ENCODE results near the gene GRK5. TPM values are rescaled to one million over a fixed set of nuclear protein-coding genes. Genes with fewer than 3 reads are reported as not detected.
"Not testable (repeated sequence)": the region's sequence is repeated elsewhere in the genome, so short reads cannot be mapped to it uniquely, and the experiment has no call there.

GRK5 gene
- polyA plus RNA-seq, 3 donors: 17.1 to 18.6 (median 17.7) TPM

DNA sequence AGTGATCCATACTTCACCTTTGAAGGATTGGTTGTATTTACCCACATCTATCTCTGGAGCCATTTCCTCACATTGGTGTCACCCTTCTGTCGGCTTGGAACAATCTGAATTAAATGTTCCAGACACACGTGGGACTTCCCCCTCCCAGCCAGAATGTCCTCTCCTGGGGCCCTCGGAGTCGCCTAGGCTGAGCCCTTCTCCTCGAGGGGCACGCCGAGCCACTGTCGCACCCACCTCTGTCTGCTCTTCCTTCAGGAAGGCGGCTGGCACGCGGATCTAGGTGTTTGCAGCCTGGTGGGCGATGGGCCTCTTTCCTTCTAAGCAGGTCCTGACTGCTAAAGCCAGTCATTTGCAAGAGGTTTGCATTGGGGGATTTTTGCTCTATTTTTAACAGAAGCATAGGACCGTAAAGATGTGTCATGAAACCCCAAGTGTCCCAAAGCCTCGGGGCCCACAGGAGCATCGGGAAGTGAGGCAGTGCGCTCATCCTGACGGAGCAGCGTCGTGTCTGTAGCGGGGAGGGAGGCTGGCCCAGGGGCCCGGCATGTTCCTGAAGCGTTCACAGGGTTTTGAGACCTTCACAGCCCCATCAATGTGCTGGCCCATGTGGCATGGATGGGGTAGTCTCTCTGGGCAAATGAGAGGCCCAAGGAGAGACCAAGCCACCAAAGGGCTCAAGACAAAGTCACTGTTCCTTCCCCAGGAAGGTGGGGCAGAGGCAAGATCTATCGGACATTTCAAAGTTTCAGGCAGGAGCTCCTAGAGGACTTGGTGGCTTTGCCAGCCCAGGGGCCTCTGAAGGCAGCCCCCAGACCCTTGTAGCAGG is 248.5 kb downstream of the GRK5 start:
- no peak for DNase-seq

GRCh38 chr10:119456435-119456810 is 249.1 kb downstream of the GRK5 start:
- DNase-seq: no peak

- DNase-seq: no peak
Observed at GRCh38 chr10:119457966-119458766, 250.8 kb downstream of the GRK5 start.

- DNase-seq: no peak
Observed at GRCh38 chr10:119459681-119460340, 252.4 kb downstream of the GRK5 start.

DNA sequence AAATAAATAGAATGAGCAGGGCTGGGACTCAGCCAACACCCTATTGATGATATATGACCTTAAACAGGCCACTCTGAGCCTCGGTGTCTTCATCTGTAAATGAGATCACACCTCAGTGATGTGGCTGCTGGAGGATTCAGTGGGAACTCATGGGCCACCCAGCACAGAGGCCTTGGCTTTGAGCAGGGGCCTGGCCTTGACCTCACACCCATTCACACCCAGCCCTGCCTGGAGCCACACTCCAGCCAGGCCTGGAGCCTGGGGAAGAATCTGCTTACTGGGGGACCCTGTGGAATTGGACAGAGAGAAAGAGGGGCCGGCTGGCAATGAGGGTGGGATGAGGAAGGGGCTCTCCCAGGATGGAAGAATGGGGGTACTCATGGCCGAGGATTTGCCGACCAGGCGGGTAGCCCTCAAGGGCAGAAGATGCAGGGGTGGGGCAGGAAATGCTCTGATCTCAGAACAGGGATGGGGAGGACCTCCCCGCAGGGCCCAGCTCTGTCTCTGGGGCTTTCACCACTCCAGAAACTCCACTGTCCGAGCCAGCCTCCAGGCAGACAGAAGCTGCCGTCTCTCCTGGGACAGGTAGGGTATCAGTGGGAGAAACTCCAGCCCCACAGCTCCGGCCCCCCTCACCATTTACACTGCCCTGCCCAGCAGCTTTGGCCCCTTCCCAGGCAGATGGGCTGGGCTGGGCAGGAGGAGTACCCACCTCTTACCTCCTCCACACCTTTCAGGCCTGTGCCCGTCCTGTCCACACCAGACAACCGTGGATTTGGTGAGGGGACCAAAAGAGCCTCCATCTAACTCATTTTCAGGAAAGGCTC is 253.2 kb downstream of the GRK5 start:
- no peak for DNase-seq

- DNase-seq: no peak
Observed at GRCh38 chr10:119461380-119461779, 254.0 kb downstream of the GRK5 start.

- DNase-seq: no peak
Observed at GRCh38 chr10:119461923-119462322, 254.6 kb downstream of the GRK5 start.

- DNase-seq: no peak
Observed at GRCh38 chr10:119462773-119463172, 255.4 kb downstream of the GRK5 start.

DNA sequence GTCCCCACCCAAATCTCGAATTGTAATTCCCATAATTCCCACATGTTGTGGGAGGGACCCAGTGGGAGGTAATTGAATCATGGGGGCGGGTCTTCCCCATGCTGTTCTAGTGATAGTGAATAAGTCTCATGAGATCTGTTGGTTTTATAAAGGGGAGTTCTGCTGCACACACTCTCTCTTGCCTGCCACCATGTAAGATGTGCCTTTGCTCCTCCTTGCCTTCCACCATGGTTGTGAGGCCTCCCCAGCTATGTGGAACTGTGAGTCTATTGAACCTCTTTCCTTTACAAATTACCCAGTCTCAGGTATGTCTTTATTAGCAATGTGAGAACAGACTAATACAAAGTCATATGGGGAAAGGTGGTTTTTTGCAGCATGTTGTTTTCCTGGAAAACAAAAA is 255.8 kb downstream of the GRK5 start:
- not testable (repeated sequence) for DNase-seq

DNA sequence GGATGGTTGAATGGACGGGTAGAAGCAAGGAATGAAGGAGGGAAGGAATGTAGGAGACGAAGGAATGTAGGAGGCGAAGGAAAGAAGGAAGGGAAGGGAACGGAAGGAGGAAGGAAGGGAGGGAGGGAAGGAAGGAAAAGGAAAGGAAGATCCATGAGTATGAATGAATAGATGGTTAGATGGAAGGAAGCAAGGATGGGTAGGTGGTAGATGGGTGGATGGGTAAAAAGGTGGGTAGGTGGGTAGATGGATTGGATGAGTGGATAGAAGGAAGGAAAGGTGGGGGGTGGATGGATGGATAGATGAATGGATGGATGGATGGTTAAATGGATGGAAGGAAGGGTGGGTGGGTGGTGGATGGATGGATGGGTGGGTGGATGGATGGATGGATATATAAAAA is 257.7 kb downstream of the GRK5 start:
- no peak for DNase-seq

DNA sequence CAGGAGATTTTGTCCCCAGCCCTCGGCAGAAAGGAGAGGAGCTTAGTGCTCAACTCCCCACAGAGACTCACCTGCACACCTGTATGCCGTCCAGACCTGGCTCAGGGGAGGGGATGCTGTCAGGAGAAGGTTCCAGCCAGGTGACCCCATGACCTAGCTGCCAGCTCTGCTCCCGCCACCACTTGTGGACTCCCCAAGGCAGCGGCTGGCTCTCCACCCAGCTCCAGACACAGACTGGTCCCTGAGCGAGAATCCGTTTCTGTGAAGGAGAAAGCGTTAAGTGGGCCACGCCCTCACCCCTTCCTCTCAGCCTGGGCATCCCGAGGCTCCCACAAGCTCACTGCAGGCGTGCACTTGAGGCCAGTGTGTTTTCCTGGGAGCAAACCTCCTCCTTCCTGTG is 258.7 kb downstream of the GRK5 start:
- DNase-seq: no peak

DNA sequence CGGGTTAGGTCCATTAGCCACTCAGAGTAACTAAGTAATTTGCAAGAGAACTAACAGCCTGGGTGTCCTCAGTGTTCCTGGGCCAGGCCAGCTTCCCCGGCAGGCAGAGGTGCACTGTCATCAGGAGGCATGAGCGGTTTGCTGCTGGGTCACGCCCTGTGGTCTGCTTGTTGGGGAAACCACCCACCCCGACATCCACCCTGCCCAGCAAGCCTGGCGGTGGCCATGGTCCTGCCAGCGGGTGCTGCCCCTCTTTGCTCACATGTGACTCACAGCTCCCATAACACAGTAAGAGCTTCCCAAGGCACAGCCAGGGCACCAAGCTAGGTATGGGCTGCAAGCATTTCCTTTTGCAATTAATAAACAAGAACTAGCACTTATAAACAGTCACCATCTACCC is 259.3 kb downstream of the GRK5 start:
- no peak for DNase-seq

GRCh38 chr10:119468542-119469324 is 261.4 kb downstream of the GRK5 start:
- DNase-seq: no peak

GRCh38 chr10:119469325-119469707 is 261.9 kb downstream of the GRK5 start:
- DNase-seq: no peak

DNA sequence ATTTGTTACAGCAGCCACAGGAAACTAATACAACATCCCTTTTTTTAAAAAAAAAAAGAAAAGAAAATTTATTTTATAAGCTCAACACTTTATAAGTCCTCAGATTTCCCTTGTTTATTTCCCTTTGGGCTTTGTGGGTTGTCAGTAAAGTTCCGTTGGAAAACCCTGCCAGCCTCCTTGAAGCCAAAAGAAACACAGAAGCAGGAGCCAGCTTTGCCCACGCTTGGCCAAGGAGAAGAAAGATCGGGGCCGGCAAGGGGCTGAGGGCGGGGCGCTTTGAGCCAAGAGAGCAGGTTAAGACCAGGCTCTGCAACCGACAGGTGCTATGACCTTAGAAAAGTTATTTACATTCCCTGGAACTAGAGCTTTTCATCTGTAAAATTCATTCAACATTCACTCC is 262.5 kb downstream of the GRK5 start:
- no peak for DNase-seq

- no peak for DNase-seq
Observed at GRCh38 chr10:119470920-119471702, 263.7 kb downstream of the GRK5 start.

DNA sequence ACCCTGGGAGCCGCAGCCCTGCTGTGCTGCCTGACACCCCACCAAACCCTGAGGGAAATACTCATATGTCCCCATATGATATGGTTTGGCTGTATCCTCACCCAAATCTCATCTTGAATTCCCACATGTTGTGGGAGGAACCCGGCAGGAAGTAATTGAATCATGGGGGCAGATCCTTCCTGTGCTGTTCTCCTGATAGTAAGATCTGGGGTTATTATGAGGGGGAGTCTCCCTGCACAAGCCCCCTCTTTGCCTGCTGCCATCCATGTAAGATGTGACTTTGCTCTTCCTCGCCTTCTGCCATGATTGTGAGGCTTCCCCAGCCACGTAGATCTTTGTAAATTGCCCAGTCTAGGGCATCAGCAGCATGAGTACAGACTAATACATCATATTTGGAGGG is 266.4 kb downstream of the GRK5 start:
- no peak for DNase-seq

- DNase-seq: no peak
Observed at GRCh38 chr10:119474606-119475005, 267.2 kb downstream of the GRK5 start.

DNA sequence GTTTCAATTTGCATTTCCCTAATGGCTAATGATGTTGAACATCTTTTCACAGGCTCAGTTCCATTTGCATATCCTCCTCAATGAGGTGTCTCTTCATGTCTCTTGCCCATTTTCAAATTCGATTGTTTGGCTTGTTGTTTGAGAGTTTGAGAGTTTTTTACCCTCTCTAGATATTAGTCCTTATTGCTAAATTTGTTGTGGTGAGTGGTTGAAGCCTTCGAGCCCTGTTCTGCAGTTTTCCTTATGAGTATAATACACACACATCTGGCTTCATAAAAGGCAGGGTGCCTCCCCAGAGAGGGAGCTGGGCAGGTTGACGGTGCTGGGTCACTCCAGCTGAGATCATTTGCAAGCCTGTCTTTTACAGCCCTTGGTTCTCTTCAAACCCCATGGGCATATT is 270.1 kb downstream of the GRK5 start:
- no peak for DNase-seq

GRCh38 chr10:119478111-119478802 is 270.9 kb downstream of the GRK5 start:
- DNase-seq: no peak

Data from renal pelvis (tissue), 4 donors.